Neural crest cell (in vitro differentiated cells): Measurements from ENCODE around the gene VARS2. TPM values are rescaled to one million over a fixed set of nuclear protein-coding genes. Genes with fewer than 3 reads are reported as not detected.

Experiments used
- DNase-seq: peaks from one replicate; pipeline ENCODE4 v3.0.0; 2021; ENCODE audit warnings: low read depth, mixed read lengths, low spot score
- H3K27ac Mint-ChIP-seq: one replicate; pipeline ENCODE4 v1.8.0; 2021; ENCODE audit warnings: mild to moderate bottlenecking, mixed read lengths; ENCODE audit not compliant: unreplicated experiment
- H3K27me3 Mint-ChIP-seq: 2 replicates; pipeline ENCODE4 v1.8.0; 2021; ENCODE audit warnings: low read depth, mild to moderate bottlenecking, mixed read lengths
- H3K36me3 Mint-ChIP-seq: 2 replicates; pipeline ENCODE4 v1.8.0; 2021; ENCODE audit warnings: low read depth, mild to moderate bottlenecking, mixed read lengths
- H3K4me1 Mint-ChIP-seq: 2 replicates; pipeline ENCODE4 v1.8.0; 2021; ENCODE audit warnings: mixed read lengths
- H3K4me3 Mint-ChIP-seq: one replicate; pipeline ENCODE4 v1.8.0; 2021; ENCODE audit warnings: mild to moderate bottlenecking, mixed read lengths
- H3K9me3 Mint-ChIP-seq: 2 replicates; pipeline ENCODE4 v1.8.0; 2021; ENCODE audit warnings: mixed read lengths
- CTCF ChIP-seq: fragments of 200-600 bp; sonication (generic); conservative IDR thresholded peaks from 2 replicates; pipeline ENCODE4 v1.5.0; 2021; ENCODE audit warnings: antibody characterized with exemption, mild to moderate bottlenecking
- total RNA-seq: library from RNA; stranded (reverse); gene quantifications from 2 replicates; pipeline ENCODE4 v1.2.1, GENCODE V29; 2021

The VARS2 gene
- total RNA-seq, 1 donor from 2014 or later: 68.2 TPM

GRCh38 chr6:30931969-30932645, 18.1 kb downstream of the VARS2 start, which contains the start of gene SFTA2:
TSS of gene SFTA2 (minus strand) at chr6:30932170. CDS start at chr6:30932096, 74 bp downstream.
- H3K27ac Mint-ChIP-seq: peak within 1 kb of the TSS; percentile 51
- TF ChIP-seq CTCF: no peak
- H3K36me3 Mint-ChIP-seq: peaks cover 23% of the 10 kb centered on the region
- DNase-seq: no peak
- H3K27me3 Mint-ChIP-seq: no peaks in the 10 kb centered on the region
- no peaks in the 10 kb centered on the region for H3K4me1 Mint-ChIP-seq
- H3K9me3 Mint-ChIP-seq: peaks cover 12% of the 10 kb centered on the region
- H3K4me3 Mint-ChIP-seq: no peak within 1 kb of the TSS

- no peaks in the 10 kb centered on the region for H3K27me3 Mint-ChIP-seq
- no peak overlapping the region for H3K4me3 Mint-ChIP-seq
- H3K9me3 Mint-ChIP-seq: peaks cover 12% of the 10 kb centered on the region
- TF ChIP-seq CTCF: no peak
- H3K27ac Mint-ChIP-seq: peak overlapping the region; percentile 51
- DNase-seq: no peak
- H3K36me3 Mint-ChIP-seq: peaks cover 18% of the 10 kb centered on the region
- no peaks in the 10 kb centered on the region for H3K4me1 Mint-ChIP-seq
Measured at GRCh38 chr6:30932665-30933365, 18.8 kb downstream of the VARS2 start.

GRCh38 chr6:30935018-30935417, 21.0 kb downstream of the VARS2 start:
- Mint-ChIP-seq H3K27me3 (no peaks in the 10 kb centered on the region), H3K27ac (peak overlapping the region; percentile 46)

GRCh38 chr6:30937265-30937664, 23.2 kb downstream of the VARS2 start:
- Mint-ChIP-seq H3K36me3 (no peaks in the 10 kb centered on the region), H3K4me1 (peaks cover 6% of the 10 kb centered on the region), H3K4me3 (no peak overlapping the region), H3K27me3 (no peaks in the 10 kb centered on the region), H3K27ac (no peak overlapping the region), H3K9me3 (no peaks in the 10 kb centered on the region)
- no peak for DNase-seq
- no peak for TF ChIP-seq CTCF

More at GRCh38 chr6:30935018-30935417, 21.0 kb downstream of the VARS2 start:
- no peak for DNase-seq
- Mint-ChIP-seq H3K9me3 (no peaks in the 10 kb centered on the region), H3K4me3 (no peak overlapping the region), H3K4me1 (no peaks in the 10 kb centered on the region), H3K36me3 (peaks cover 2% of the 10 kb centered on the region)
- no peak for TF ChIP-seq CTCF

GRCh38 chr6:30938730-30939129, 24.7 kb downstream of the VARS2 start:
- no peaks in the 10 kb centered on the region for H3K9me3 Mint-ChIP-seq
- no peaks in the 10 kb centered on the region for H3K36me3 Mint-ChIP-seq
- TF ChIP-seq CTCF: no peak
- no peak for DNase-seq
- no peaks in the 10 kb centered on the region for H3K27me3 Mint-ChIP-seq
- no peak overlapping the region for H3K27ac Mint-ChIP-seq
- H3K4me3 Mint-ChIP-seq: no peak overlapping the region
- H3K4me1 Mint-ChIP-seq: peaks cover 13% of the 10 kb centered on the region
